Stimulated activated naive B cell treated with anti-CD40 and anti-IgM and Interleukin-4, amounts not matched to agents 10 μg/mL and 1 μg/mL and 100 μg/mL, for 72 hours (primary cell): ENCODE data around the gene CR1L.
A peak's percentile ranks its signal among the peaks of the same experiment; 100 is the strongest.
"Not testable (repeated sequence)": the region's sequence is repeated elsewhere in the genome, so short reads cannot be mapped to it uniquely, and the experiment has no call there.

Experiments
- ATAC-seq, 2 donors: fragments of 150-1000 bp; cut with Tn5 transposase; replicated peaks; 2 replicates each; pipeline ENCODE4 v1.10.0; 2021; ENCODE audit warnings: moderate library complexity in 1 of 2
- DNase-seq: peaks from one replicate; pipeline ENCODE4 v3.0.0; 2021
- H3K27ac Mint-ChIP-seq: one replicate; pipeline ENCODE4 v1.8.0; 2022; ENCODE audit warnings: mild to moderate bottlenecking, mixed read lengths
- H3K27me3 Mint-ChIP-seq, 2 donors: one replicate each; pipeline ENCODE4 v1.8.0; 2022; ENCODE audit warnings: mixed read lengths in 2 of 2
- H3K36me3 Mint-ChIP-seq, 2 donors: one replicate each; pipeline ENCODE4 v1.8.0; 2022; ENCODE audit warnings: mixed read lengths in 2 of 2, mild to moderate bottlenecking in 1 of 2
- H3K4me1 Mint-ChIP-seq, 2 donors: one replicate each; pipeline ENCODE4 v1.8.0; 2022; ENCODE audit warnings: mixed read lengths in 2 of 2, mild to moderate bottlenecking in 1 of 2
- H3K4me3 Mint-ChIP-seq, 2 donors: one replicate each; pipeline ENCODE4 v1.8.0; 2022; ENCODE audit warnings: mild to moderate bottlenecking in 2 of 2, mixed read lengths in 2 of 2, moderate library complexity in 1 of 2
- H3K9me3 Mint-ChIP-seq, 2 donors: one replicate each; pipeline ENCODE4 v1.8.0; 2022; ENCODE audit warnings: mixed read lengths in 2 of 2, mild to moderate bottlenecking in 1 of 2

CR1L gene

DNA sequence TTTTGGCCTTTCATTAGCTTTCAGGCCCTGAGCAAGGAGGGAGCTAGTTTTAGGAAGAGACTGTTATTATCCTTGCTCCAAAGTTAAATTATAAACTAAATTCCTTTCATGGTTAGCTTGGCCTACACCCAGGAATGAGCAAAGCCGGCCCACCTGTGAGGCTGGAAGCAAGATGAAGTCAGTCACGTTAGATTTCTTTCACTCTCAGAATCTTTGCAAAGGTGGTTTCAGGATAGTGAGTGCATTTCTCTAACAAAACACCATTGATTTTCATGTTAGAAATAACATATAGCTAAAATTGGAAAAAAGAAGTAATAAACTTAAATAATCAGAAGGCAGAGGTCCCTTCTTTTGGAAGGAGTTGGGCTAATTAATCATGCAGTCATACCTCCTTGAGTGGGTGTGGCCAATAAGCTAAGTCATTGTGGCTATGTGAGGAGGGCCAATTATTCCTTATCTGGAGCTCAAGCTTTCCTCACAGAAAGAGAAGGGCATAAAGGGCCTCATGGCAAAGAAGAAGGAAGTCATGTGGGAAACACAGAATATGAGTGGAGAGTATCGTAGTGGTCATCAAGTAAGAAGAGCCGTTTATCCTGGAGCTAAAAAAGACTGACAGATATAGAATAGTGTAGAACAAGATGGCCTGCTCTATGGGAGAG lies 83.4 kb downstream of the CR1L start:
- not testable (repeated sequence) for H3K4me3 Mint-ChIP-seq, H3K27ac Mint-ChIP-seq, ATAC-seq, H3K27me3 Mint-ChIP-seq, H3K36me3 Mint-ChIP-seq, H3K4me1 Mint-ChIP-seq, H3K9me3 Mint-ChIP-seq, DNase-seq

DNA sequence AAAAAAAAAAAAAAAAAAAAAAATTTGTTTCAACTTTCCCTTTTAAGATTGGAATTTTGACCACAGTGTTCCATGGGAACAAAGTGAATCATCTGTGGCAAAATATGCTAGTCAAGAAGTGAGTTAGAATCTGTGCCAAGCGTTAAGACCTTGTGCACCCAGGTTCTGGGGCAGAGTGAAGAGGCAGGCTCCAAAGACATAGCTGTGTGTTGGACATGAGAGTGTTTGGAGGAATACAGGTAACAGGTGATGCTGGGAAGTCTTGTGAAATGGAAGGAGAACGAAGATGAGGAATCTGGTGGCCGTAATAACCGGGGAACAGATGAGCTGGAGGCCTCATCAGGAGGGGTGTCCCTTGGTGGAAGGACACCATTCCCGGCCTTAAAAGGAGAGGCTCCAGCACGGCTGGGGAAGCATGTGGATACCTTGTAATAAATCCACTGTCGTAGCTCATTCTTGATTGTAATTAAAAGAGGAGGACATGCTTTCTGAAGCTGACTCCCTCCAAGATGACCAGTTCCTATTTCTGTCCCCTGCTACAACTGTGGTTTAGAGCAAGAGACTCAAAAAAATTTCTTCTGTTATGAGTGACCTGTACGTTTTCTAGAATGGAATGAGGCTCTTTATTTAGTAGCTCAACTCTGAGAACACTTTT lies 92.7 kb downstream of the CR1L start:
- not testable (repeated sequence) for H3K36me3 Mint-ChIP-seq, H3K27me3 Mint-ChIP-seq, H3K4me3 Mint-ChIP-seq, DNase-seq, H3K27ac Mint-ChIP-seq, ATAC-seq, H3K9me3 Mint-ChIP-seq, H3K4me1 Mint-ChIP-seq

DNA sequence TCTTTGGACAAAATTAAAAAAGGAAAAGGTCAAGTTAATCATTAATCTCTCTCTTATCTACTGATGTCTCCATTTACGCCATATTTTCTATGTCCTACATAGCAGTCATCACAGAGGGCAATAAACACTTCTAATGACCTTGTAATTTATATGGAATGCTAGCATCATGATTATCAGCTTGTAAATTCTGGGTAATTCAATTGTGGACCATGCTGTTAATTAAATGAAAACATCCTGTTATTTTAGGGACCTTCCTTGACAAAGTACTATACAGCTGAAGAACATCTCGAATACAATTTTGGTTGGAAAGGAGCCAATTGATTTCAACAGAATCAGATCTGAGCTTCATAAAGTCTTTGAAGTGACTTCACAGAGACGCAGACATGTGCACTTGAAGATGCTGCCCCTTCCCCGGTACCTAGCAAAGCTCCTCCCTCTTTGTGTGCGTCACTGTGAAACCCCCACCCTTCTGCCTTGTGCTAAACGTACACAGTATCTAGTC lies 93.3 kb downstream of the CR1L start:
- H3K27ac Mint-ChIP-seq, H3K27me3 Mint-ChIP-seq, ATAC-seq, H3K36me3 Mint-ChIP-seq, DNase-seq, H3K9me3 Mint-ChIP-seq, H3K4me3 Mint-ChIP-seq, H3K4me1 Mint-ChIP-seq: not testable (repeated sequence)

DNA sequence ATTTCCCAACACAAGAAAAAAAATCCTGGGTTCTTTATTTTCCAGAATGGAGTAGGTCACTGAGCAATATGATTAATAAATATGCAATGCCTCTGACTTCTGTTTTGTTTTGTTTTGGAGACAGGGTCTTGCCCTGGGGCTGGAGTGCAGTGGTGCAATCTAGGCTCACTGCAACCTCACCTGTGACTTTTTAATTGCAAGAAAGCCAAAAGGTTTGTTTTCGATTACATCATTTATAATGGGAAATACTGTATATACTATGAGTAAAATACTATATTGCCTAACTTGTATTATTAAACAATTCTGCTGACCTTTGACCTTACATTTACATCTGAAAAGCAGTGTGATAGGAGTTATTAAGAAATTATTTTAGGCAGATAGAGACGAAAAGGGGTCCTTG lies 95.3 kb downstream of the CR1L start:
- Mint-ChIP-seq H3K4me3 (no peak overlapping the region), H3K4me1 (no peaks in the 10 kb centered on the region), H3K36me3 (no peaks in the 10 kb centered on the region), H3K9me3 (no peaks in the 10 kb centered on the region), H3K27ac (no peak overlapping the region), H3K27me3 (peaks cover 4 to 6% of the 10 kb centered on the region in 2 donors)
- DNase-seq (no peak), ATAC-seq (no peak)

DNA sequence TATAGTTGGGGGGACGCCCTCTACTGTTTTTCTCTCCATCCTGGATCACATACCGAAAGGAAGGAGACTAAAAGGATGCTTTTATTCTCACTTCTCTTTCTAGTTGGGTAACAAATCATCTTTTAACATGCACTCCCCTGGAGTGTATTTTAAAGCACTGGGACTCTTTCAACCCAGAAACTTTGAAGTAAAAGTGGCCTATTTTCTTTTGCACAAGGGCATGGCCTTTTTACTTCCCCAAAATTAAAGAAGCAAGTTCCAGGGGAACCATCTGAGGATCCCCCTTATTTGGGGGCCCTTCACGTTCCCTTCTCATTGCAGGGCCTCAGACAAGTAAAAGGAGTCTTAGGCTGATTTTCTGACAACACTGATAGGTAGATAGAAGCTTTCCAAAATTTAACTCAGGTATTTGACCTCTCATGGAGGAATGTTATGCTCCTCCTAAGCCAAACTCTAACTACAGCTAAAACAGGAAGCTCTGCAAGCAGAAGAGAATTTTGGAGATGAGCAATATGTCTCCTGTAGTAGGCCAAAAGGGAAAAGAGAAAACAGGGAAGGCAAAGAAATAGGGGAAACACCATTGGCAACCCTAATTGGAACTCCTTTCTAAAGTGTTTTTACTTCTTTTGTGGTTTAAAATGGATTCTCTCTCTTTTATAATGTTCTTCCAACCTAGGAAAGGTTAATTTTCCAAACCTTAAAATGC lies 98.1 kb downstream of the CR1L start:
- H3K36me3 Mint-ChIP-seq, result no peaks in the 10 kb centered on the region
- no peaks in the 10 kb centered on the region for H3K4me1 Mint-ChIP-seq
- no peaks in the 10 kb centered on the region for H3K9me3 Mint-ChIP-seq
- ATAC-seq (no peak), DNase-seq (no peak)
- no peaks in the 10 kb centered on the region for H3K27me3 Mint-ChIP-seq
- no peak overlapping the region for H3K4me3 Mint-ChIP-seq
- no peak overlapping the region for H3K27ac Mint-ChIP-seq

DNA sequence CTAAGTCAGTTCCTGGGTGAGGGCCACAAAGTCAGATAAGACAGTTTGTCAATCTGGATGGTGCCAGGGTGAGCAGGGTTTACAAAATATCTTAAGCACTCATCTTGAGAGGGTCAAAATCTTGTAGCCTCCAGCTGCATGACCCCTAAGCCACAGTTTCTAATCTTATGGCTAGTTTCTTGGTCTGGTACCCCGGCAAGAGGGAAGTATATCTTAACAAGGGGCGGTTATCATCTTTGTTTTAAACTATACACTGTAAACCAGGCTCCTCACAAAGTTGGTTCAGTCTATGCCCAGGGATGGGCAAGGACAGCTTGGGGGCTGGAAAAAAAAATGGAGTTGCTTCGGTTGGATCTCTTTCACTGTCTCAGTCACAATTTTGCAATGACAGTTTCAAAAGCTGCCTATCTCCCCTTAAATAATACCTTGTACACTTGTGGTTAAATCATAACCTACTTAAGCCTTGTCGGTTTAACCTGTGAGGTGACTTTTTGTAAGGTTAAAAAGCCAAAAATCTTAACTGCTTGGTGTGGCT lies 99.1 kb downstream of the CR1L start:
- Mint-ChIP-seq H3K9me3 (no peaks in the 10 kb centered on the region), H3K36me3 (no peaks in the 10 kb centered on the region), H3K4me1 (peaks cover 0 to 5% of the 10 kb centered on the region in 2 donors), H3K27ac (no peak overlapping the region), H3K4me3 (no peak overlapping the region), H3K27me3 (no peaks in the 10 kb centered on the region)
- ATAC-seq (no peak), DNase-seq (no peak)

DNA sequence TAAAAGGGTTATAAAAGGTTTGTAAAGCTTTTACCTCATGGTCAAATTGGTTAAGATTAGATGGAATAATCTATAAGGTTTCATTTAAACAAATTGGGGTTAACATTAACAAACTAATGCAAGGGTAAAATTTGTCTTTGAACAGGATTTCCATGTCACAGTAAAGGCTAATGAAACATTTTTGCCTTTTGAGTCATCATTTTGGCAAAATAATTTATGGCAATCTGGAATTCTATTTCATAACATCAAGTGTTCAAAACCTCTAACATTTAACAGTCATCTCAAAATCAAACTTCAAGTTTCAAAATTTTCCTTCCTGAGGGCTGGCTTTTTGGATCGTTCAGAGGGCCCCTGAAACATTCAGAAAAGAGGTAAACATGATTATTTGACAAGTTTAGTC lies 100.4 kb downstream of the CR1L start:
- ATAC-seq, result no peak
- no peaks in the 10 kb centered on the region for H3K9me3 Mint-ChIP-seq
- DNase-seq, result no peak
- H3K27ac Mint-ChIP-seq, result no peak overlapping the region
- H3K4me3 Mint-ChIP-seq, result no peak overlapping the region
- H3K4me1 Mint-ChIP-seq, result peaks cover 0 to 7% of the 10 kb centered on the region in 2 donors
- no peaks in the 10 kb centered on the region for H3K27me3 Mint-ChIP-seq
- no peaks in the 10 kb centered on the region for H3K36me3 Mint-ChIP-seq

DNA sequence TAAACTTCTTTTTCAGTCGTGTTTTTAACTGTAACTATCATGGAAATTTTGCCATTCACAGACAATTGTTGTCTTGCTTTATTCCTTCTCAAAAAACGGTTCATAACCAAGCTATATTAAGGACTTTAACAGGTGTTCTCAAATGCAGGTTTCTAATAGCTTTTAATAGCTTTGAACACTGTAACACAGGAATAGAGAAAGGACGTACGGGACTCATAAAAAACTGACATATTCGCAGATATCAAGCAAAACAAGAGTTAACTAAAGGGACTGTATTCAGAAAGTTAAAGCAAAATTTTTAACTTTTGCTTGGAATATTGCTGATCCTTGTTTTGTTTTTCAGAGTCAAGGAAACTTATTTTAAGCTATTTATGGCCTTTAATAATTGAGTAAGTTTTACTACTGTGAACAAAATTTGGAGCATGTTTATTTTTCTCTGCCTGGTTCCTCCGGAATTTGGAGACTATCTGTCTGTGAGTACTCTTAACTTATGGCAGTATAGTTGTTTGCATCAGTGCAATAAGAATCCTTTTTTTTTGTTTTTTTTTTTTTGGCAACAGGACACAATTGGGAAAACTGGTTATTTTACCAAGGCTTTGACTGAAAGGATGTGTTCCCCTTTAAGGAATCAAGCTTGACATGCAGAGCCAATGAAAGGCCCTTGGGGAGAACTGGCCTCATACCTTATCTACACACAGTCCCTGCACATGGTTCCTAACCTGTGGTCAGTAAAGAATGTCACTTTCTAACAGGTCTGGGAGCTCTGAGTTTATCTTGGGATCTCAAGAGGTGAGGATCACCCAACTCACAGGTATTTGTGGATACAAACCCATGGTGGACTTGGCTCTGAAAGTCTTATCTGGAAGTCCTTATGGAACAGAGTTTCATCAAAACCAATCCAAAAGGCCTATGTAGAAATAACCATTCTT lies 101.2 kb downstream of the CR1L start:
- peaks cover 2 to 10% of the 10 kb centered on the region in 2 donors for H3K4me1 Mint-ChIP-seq
- ATAC-seq (no peak), DNase-seq (no peak)
- H3K27ac Mint-ChIP-seq, result no peak overlapping the region
- peaks cover 0 to under 1% of the 10 kb centered on the region in 2 donors for H3K9me3 Mint-ChIP-seq
- H3K27me3 Mint-ChIP-seq, result no peaks in the 10 kb centered on the region
- no peak overlapping the region for H3K4me3 Mint-ChIP-seq
- no peaks in the 10 kb centered on the region for H3K36me3 Mint-ChIP-seq

DNA sequence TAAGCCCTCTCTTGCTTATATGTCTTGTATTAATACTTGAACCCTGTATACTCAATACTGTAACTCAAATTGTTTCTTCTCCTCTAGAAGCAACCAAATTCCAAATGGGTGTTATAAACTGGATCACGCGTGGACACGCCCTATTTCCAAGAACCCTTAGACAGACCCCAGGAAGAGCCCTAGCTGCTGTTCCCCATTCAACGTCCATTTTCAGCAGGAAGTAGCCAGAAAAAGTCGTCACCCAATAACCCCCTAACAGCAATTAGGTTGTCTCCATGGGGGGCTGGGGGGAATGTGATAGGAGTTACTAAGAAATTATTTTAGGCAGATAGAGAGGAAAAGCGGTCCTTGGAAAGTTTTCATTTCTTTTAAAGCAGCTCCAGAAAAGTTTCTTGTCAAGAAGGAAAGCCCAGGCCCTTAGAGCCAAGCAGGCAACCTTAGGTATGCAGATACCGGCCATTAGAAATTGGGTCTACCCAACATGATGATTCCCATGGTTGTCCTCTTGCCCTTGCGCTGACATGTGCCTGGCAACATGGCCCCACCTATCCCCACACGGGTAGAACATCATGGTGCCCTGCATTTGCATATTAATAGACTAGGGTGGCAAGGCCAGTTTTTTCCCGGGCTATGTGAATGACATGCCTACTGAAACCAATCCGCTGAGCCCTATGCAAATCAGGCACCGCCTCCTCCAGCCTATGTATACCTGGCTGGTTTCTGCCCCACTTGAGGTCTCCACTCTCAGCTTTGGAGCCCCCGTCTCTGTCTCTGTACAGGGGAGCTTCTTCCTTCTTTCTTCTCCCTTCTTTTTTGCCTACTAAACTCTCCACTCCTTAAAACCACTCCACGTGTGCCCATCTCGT lies 102.9 kb downstream of the CR1L start:
- Mint-ChIP-seq H3K4me1 (peaks cover 6 to 21% of the 10 kb centered on the region in 2 donors), H3K27me3 (no peaks in the 10 kb centered on the region), H3K9me3 (peaks cover 0 to 1% of the 10 kb centered on the region in 2 donors), H3K27ac (no peak overlapping the region), H3K4me3 (no peak overlapping the region), H3K36me3 (peaks cover 0 to 2% of the 10 kb centered on the region in 2 donors)
- ATAC-seq (no peak), DNase-seq (no peak)

DNA sequence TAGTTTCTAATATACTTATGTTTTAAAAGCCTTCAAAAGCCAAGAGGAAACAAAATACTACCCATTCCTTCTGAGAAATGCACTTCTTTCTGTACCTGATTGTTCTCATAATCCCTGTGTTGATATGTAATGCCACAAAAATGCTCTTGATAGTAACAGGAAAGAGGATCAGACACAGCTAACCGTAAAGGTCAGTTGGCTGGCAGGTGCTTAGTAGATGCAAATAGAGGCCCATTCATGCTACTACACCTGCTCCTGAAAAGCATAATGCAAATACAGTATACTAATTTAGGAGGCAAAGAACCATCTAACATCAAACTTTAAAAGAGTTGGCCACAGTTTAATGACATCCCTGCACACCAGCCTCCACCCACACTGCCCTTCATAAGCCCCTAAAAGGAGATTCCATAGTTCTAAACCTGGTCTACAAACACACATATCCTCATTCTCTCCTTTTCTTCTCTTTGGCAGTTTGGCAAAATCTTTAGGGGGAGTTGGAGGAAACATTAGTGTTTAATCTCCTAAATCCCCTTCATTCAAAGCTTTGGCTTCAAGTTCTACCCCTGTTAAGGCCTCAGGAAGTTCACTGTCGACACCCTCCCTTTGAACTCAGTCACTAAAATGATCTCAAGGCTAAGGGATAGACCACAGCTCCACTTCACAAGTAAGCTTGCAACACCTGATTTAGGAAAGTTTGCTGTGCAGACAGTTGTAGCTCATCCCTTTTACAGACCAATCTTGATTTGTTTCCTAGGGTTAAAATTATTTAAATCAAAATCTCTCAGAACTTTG lies 104.0 kb downstream of the CR1L start:
- no peak for ATAC-seq
- H3K27ac Mint-ChIP-seq, result no peak overlapping the region
- H3K9me3 Mint-ChIP-seq, result peaks cover 0 to 1% of the 10 kb centered on the region in 2 donors
- H3K27me3 Mint-ChIP-seq, result no peaks in the 10 kb centered on the region
- H3K4me3 Mint-ChIP-seq, result no peak overlapping the region
- peaks cover 8 to 32% of the 10 kb centered on the region in 2 donors for H3K4me1 Mint-ChIP-seq
- H3K36me3 Mint-ChIP-seq, result peaks cover 0 to 2% of the 10 kb centered on the region in 2 donors
- no peak for DNase-seq

DNA sequence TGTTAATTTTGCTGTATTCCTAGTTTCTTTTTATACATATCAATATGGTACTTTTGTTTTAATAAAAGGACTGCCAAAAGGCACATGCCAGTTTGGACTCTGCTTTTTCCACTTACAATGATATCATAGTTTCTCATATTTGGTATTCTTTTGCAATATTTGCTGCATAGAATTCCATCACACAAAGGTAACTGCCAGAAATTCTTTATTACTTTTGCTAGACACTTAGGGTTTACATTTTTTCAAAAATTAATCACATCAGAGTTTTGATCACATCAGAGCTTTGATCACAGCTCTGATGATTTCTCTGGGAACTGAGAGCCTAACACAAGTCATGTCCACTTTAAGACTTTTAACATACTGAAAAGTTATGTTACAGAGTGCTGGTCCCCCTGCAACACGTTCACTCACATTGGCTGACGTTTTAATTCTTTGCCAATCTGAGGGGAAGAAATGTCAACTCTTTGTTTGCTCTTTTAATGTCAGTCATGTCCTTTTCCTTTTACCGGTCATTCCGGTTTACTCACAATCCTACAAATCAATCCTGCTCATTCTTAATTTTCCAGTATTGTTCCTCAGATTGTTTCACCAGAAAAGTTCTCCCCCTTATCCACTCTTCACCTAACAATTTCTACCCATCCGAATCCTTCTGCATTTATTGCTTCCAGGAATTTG lies 105.8 kb downstream of the CR1L start:
- Mint-ChIP-seq H3K27ac (peak overlapping the region; percentile 96), H3K36me3 (peaks cover 5 to 10% of the 10 kb centered on the region in 2 donors), H3K9me3 (peaks cover 0 to 1% of the 10 kb centered on the region in 2 donors), H3K27me3 (no peaks in the 10 kb centered on the region), H3K4me3 (peak overlapping the region; percentile 89 to 97), H3K4me1 (peaks cover 17 to 47% of the 10 kb centered on the region in 2 donors)
- no peak for ATAC-seq
- no peak for DNase-seq

DNA sequence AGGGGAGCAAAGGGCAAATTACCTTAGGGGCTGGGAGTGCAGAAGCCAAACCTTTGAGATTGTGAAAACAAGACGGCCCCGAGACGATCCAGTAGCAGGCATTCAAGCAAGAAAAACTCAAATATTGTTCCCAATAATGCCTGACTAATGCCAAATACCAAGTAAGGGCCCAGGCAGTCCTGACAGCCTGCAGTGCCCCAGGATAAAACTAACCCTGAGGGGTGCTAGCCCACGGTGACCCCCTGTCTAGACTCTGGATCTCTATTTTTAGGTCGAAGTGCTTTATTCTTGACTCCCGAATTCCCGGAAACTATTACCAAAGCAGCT lies 106.5 kb downstream of the CR1L start:
- H3K27ac Mint-ChIP-seq, result peak overlapping the region; percentile 96
- H3K4me3 Mint-ChIP-seq, result peak overlapping the region; percentile 89 to 97
- H3K27me3 Mint-ChIP-seq, H3K9me3 Mint-ChIP-seq, DNase-seq: not testable (repeated sequence)
- H3K4me1 Mint-ChIP-seq, result peaks cover 20 to 53% of the 10 kb centered on the region in 2 donors
- H3K36me3 Mint-ChIP-seq, result peaks cover 8 to 16% of the 10 kb centered on the region in 2 donors
- ATAC-seq, result peak; percentile 1 to 2
